Raji (cell line): ENCODE measurements around the gene ACACA.

Experiments used
- POLR2A ChIP-seq: IDR thresholded peaks from 2 replicates; pipeline ENCODE4 v1.6.1; 2011; ENCODE audit warnings: low read depth, low read length, control low read depth; ENCODE audit not compliant: insufficient read depth

The ACACA gene

DNA sequence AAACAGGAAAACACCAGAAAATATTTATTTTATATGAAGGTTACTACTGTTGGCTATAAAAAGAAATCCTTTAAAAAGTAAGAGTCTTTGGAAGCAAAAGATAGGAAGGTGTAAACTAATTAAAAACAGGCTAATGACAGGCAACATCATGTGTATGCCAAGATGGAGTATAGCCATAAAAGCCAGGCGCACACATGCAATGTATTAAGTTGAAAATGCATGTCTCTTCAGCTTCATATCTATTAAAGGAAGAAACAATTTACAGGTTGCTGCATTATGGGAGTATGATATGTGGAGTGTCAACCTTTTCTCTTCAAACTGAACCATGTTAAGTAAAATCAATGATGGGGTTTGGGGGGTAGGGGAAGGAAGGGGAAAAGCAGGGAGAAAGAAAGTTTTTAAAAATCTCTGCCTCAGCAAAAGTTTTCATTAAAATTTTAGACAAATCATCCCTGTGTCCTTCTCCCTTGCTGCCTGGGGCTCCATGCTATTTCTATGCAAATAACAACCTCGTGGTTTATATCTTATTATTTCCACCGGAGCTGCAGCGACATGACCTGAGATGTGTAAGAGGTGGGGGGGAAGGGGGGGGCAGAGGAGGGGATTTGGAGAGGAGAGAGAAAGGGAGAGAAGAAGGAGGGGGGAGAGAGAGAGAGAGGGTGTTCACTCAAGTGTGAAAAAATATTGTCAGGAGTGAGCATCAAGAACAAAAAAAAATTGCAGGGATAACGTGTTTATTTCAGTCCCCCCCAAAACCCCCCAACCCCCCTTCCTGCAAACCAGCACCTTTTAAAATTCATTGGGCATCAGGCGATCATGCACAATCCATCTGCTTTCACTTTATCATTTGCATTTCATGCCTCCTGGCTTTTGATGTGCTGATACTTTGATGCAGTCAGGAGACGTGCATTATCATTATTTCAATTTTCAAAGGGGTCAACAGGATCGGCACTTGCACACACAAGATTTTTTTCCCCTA, 260.3 kb downstream of the ACACA start:
- no peak for TF ChIP-seq POLR2A

DNA sequence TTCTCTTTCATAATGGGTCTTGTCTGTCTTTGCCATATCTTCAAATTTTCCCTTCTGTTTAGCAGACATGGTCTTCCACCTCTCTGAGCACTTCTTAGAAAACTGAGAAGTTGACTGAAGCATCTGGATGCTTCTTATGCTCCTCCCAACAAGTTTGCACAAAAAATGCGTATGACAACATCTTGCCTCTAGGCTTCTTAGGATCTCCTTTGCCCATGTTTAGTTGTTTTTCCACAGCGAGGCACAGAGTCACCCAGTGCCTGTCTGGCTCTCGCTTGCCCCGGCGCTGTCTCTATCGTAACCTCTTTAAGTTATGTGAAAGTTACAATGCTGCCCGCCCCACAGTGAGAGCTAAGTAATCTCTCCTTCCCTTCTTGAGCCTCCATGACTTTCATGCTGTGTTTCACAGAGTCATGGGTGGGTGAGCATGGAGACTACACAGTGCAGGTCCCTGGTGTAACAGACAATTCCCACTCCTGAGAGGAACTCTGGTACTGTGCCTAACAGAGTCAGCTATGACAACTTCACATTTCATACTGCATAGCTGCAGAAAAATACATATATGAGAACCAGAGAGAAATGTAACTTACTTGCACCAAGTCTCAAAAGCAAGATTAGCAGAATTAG, 262.4 kb downstream of the ACACA start:
- TF ChIP-seq POLR2A, result no peak

DNA sequence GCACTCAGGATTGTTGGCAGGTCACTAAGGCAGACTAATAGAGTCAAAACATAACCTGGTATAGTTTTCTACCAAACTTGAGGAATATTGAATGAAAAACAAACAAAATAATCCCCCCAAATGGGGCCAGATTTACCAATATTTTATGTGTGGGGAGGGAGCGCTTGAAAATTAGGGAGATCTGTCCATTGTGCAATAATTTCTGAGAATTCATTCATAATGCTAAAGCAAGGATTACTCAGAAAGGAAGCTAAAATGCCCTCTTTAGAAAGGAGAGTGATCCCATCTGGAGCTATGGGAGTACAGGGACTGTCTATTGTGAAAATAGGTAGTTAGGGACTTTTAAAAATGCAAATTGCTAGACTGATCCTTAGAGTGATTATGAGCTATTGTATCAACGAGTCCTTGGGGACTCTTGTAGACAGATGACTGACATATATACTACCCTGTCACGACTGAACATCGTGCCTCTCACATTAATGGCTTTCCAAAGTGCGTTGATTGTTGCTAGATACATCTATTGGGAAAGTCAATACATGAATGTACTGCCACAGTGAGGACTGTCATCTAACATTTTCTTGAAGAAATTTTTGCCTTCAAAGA, 264.2 kb downstream of the ACACA start:
- TF ChIP-seq POLR2A, result no peak

DNA sequence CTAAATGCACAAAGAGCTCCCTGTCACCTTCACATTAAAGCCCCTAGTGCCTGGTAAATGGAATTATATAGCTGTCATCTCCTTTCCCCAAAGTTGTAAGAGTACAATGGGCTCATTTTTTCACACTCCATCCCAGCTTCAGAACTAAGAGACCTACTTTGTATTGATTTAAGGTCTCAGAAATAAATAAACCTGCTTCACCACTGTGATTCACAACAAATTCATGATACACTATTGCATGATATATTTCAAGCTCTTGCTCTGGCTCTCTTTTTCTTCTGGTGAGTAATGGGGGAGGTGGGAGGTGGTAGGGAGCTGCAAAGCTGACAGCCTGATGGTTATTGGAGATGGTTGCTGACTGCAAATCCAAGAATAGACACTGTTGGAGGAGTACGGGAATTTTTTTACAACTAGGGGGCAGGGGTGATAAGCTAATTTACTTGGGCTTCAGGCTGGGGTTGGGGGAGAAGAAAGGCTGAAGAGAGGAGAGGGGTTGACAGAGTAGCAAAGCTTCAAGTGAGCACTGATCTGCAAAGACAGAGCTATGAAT, 268.0 kb downstream of the ACACA start:
- TF ChIP-seq POLR2A, result no peak

DNA sequence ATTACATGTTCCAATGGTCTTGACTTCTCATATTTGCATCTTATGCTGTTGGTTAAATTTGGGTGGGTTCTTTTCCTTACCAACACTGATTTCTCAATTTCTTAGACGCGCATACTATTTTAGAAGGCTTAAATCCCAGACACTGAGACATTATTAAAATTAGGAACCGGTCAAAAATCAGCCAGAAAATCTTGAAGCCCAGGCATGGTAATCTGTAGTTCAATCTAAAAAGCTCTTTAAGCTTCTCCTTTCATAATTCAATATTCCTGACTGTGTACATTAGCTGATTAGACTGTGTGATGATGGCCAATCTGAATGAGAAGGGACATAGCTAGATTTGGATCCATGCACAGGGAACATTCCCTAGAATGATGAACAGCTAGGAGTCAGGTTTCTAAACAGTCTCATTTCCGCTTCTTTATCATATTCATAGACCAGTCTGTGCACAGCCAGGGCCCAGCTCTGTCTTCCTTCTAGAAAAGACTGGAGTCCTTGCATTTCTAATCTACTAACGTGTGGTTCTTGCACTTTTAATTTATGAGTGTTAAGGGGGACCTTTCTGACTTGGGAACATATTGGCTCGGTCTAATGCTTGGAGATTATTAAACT, 268.6 kb downstream of the ACACA start:
- TF ChIP-seq POLR2A, result no peak

DNA sequence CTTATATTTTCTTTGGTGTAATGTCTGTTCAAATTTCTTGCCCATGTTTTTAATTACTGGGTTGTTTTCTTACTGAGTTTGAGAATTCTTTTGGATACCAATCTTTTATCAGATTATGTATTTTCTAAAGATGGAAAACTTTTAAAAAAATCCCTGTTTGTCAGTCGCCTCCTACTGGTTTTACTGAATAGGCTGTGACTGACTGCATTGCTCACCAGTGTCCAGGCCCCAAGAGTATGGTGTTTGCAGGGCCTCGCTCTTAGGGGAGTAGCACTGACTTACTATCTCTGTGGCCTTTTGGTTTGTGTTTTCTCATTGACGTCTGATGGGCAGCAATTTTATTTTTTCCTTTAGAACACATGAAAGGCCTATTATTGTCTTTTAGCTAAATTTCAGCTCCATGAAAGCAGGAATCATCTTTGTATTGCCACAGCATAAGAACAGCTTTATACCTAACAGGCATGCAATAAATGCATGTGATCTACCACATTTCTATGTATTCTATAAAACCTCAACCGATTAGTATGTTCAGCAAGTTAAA, 269.5 kb downstream of the ACACA start:
- TF ChIP-seq POLR2A, result no peak

DNA sequence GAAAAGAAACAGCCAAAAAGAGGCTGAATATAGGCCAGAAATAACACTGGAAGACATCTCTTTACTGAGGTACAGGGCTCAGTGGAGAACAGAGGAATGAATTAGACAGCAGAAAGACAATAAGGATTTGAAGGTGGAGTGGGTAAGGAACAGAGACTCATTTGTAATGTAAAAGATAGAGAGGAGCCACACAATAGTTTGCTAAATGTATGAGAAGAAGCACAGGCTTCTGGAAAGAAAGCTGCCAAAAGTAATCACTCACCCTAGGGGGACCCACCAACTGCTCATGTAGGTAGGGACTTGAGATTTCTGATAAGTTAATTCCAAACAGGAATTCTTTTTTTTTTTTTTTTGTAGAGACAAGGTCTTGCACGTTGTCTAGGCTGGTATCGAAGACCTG, 271.1 kb downstream of the ACACA start:
- TF ChIP-seq POLR2A, result no peak

DNA sequence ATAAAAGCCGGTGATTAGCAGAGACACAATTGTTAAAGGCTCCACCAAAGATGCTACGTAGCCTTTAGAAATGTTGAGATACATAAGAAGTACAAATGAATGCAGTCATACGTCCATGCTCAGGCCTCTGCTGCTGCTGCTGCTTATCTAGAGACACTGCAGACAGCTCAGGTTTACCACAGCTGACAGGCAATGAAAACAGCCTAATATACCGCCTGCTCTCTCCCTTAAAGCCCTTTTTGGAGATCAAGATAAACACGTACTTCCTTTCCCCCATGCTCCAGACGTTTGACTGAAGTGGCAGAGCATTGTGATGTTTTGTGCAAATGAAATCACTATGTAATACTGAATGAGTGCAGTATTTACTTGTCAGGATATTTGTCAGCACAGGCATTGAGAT, 272.6 kb downstream of the ACACA start:
- no peak for TF ChIP-seq POLR2A

DNA sequence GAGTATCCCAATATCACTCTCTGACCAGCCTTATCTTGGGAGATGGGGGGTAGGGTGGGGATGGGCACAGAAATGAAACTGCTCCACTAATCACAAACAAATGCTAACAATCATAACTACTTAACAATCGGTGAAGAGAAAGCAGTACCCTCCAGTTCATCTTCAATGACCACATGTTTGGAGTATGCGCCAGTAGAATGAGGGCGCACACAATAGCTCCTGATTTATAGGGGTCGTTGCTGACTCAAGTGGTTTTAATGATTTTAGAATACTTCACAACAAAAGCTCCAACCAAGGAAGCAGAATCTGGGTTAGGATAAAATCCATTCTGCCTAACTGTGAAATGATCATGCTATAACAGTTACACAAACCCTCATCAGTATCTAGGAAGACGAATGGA, 273.5 kb downstream of the ACACA start:
- TF ChIP-seq POLR2A, result no peak

DNA sequence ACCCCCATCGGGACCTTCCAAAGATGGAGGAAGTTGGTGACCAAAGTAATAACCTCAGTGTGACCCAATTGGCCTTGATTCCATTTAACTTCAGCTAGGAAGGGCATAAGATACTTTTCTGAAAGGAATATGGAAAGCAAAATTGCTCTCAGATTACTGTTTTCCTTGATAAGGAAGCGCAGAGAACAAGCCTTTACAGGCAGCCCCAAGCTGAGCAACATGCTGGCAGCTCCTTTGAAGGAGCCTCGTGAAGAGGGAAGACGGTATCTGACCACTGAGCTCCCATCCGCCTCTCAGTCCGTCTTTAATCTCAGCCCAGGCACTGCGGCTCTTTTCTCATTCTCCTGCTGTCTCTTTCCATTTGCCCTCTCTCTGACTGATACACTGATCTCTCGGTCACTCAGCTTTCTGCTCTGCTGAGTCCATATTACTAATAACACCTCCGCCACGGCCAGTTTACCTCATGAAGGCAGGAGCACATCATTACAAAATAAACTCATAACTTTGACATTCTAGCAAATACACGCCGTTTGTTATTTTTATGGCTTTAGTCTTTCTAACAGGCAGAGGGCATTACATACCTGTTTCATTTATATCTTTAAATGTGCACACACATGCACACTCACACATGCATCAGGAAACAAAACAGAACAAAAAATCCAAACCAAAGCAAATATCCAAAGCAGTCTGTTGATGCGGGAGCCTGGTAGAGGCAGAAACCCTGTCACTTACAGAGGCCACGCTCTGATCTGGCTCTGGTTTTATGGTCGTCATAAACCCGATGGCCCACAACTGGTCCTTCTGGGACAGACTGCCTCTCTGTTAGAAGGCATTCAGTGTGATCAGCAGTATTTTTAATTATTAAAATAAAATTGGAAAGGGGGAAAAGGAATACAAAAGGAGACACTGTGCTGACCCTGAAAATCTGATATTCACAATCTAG, 274.7 kb downstream of the ACACA start:
- no peak for TF ChIP-seq POLR2A

DNA sequence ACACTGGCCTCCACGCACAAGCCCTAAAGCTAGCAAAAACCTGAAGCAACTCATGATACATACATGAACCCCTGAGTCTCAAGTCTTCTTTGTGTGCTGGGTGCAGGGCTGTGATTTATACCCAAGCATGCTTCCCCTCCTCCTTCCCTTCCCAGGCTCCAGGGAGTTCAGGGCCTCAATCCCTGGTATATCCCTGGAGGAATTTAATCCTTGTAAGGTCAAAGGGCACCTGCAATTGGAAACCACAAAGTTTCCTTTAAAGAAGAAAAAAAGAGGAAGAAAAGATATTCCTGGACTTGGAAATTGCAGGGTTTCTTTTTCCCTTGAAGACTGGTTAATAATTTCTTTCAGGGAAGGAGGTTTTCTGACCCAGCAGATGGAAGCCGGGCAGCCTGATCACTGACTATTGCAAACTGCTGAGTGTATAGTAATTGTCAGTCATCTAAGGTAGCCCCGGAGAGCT, 275.6 kb downstream of the ACACA start:
- no peak for TF ChIP-seq POLR2A

DNA sequence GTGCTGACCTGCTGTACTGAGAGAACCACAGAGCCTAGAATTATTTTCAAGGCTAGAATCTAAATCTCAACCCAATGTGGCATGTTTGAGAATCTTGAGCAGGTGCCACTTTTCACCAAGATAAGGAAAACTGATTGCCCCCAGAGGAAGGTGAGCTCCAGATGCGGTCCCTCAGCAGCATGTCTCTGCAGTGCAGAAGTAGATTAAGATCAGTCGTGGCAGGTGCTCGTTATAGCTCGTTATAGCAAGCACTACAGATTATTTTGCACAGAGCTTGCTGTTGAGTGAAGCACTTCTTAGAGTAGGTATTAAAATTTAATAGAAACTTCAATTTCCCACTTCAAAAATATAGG, 281.8 kb downstream of the ACACA start:
- TF ChIP-seq POLR2A, result no peak

DNA sequence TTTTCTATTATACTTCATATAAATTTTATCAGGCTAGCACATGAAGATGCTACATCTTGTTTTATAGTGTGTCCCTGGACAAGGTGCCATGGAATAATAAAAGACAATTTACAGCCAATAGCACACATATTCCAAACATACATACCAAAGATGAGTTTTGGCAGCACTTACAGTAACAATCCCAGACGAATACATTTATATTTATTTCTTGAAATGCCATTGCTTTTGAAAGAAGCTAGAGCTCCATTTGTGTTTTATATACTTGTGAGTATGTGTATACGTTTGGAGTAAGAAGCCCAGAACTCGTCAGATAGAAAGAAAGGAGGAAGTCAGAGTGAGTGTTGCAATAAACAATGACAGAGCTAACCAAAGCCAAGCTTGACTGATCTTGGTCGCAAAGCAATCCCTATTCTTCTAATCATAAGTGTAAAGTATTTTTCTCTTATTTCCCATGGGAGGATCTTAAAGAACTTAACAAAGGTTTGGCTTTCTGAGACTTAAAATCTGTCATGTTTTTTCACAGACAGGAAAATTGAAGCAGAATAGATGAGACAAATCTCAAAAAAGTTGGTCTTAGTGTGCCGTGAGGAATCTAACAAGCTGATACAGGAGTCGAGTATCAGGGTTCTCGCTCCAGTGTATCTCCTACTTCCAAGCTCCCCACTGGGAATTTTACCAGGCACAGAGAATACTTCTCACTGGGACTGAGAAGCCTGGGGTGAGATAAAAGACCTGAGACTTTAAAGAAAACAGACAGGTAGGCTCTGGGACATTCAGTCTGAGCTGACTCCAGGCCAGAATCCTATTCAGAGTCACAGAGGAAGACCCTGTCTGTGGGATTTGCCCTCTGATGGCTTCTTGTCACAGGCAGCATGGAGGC, 282.5 kb downstream of the ACACA start:
- TF ChIP-seq POLR2A, result no peak
